Epithelial cell of esophagus (primary cell): ENCODE data around the gene CAMK4.

ENCODE experiments used
- DNase-seq: peaks from one replicate; pipeline ENCODE4 v3.0.0; 2010; ENCODE audit warnings: low read depth
- H3K4me3 ChIP-seq: 2 replicates; pipeline ENCODE4 v1.5.1; 2011; ENCODE audit warnings: mild to moderate bottlenecking, low read length, control low read depth
- TF ChIP-seq, protein P1 (sequence below): IDR thresholded peaks from 2 replicates; pipeline ENCODE4 v1.5.1; 2011; ENCODE audit warnings: low read depth, mild to moderate bottlenecking, low read length, control low read depth, inconsistent platforms; ENCODE audit not compliant: insufficient read depth; ENCODE audit errors: missing control alignments

CAMK4 gene

DNA sequence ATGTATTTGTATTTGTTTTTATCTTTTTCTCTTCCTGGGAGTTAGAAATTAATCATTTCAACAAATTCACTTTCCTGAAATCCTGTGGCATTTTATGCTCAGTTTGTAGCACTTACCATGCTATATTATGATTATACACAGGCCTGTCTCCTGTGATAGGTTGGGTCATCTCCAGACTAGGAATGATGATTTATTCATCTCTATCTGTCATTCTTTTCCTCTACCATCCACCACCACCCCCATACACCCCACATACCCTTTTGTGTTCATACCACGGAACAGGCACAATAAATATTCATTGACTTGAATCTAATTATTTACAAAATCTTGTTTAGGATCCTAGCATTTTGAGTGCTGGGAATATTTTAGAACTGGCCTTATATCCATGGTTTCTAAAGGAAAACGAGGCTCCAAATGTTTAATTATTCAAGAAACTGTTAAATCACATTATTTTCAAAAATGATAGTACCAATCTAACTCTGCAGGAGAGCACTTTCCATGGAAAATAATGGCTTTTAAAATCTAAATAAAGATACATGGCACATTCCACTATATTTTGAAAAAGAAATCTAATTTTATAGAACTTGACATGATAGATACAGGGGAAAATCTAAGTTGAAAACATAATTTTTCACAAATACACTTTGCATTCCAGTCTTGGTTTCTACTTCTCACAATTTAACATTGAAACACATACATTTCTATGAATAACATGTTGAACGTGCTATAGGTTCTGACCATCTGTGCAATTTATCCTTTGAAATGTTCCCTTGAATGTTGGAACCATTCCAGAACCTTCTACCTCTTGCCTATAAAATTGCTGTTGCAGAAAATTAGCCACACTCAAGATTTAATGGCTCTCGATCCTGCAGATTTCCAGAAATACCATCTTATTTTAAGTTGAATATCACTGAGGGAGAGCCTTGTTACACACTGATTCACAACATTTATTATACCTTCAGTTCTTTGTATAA, 198.8 kb downstream of the CAMK4 start:
- H3K4me3 ChIP-seq = no peak overlapping the region
- DNase-seq = no peak
- TF ChIP-seq, protein P1, sequence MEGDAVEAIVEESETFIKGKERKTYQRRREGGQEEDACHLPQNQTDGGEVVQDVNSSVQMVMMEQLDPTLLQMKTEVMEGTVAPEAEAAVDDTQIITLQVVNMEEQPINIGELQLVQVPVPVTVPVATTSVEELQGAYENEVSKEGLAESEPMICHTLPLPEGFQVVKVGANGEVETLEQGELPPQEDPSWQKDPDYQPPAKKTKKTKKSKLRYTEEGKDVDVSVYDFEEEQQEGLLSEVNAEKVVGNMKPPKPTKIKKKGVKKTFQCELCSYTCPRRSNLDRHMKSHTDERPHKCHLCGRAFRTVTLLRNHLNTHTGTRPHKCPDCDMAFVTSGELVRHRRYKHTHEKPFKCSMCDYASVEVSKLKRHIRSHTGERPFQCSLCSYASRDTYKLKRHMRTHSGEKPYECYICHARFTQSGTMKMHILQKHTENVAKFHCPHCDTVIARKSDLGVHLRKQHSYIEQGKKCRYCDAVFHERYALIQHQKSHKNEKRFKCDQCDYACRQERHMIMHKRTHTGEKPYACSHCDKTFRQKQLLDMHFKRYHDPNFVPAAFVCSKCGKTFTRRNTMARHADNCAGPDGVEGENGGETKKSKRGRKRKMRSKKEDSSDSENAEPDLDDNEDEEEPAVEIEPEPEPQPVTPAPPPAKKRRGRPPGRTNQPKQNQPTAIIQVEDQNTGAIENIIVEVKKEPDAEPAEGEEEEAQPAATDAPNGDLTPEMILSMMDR = no peak

DNA sequence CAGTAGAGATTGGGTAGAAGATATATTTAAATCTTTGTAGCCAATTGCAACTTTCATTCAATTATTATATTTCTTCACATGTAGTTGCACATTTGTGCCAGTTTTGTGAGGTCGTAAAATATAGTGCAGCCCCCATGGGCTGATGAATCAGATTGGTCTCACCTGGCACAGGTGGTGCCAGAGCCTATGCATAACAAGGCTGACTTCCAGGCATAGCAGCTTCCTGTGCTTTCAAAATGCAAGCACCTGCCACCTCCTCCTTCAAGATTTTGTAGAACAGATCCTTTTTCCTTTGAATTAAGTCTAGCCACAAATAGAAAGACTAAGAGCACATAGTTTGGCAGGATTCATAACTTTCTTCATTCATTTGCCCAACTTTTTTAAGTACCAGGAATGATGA, 201.0 kb downstream of the CAMK4 start:
- no peak overlapping the region for H3K4me3 ChIP-seq
- no peak for DNase-seq
- TF ChIP-seq, protein P1 = no peak

DNA sequence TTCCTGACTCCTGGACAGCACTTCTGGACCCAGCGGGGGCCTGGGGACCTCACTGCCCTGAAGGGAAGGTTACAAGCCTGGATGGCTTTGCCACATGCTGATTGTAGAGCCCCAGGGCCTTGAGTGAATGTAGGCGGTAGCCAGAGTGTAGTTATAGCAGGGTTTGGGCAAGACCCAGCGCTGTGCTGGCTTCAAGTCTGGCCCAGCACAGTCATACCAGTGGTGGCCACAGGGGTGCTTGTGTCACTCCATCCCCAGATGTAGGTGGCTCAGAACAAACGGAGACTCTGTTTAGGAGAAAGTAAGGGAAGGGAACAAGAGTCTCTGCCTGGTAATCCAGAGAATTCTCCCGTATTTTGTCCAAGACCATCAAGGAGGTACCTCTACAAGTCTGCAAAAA, 203.6 kb downstream of the CAMK4 start:
- H3K4me3 ChIP-seq = no peak overlapping the region
- TF ChIP-seq, protein P1 = no peak
- no peak for DNase-seq

DNA sequence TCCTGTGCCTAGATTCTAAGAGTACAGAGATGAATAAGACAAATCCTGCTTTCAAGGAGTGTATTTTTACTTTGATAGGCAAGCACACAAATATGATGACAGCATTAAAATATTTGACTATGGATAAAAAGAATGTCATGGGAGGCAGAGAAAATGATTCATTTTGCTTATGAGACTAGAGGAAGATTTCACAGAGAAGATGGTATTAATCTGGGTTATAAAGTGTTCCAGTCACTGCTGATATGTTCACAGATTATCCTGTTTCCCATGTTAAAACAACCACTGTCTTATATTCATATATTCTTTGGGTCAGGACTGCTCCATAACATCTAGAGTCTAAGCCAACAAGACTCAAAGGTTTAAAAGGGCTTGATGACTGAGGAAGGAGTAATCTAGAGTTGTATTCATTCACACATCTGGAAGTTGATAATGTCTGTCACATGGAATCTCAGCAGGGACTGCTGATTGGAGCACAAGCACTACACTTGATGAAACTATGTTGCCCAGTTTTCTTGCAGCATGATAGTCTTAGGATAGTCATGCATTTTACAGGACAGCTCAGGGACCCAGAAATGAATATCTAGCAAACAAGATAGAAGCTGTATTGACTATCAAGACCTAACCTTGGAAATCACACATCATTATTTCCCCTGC, 208.8 kb downstream of the CAMK4 start:
- no peak overlapping the region for H3K4me3 ChIP-seq
- TF ChIP-seq, protein P1 = no peak
- DNase-seq = peak; percentile 12

DNA sequence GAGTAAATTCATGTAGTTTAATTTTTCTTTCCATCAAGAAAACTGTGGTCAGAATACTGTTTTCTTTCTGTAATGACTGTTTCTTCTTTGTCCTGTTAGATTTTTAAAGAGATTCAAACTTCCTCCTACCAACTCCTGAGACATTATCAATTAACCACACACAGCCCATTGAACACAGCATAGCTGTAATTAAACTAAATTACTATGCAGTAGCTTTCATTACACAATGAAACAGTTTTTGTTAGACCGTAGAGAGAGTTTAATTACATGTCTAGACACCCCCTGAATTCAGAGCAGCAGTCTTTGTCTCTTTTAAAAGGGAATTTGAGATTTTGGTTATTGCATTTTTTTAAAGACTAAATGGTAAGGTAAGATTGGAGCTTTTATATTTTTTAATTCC, 210.6 kb downstream of the CAMK4 start:
- H3K4me3 ChIP-seq = no peak overlapping the region
- DNase-seq = no peak
- TF ChIP-seq, protein P1 = no peak

DNA sequence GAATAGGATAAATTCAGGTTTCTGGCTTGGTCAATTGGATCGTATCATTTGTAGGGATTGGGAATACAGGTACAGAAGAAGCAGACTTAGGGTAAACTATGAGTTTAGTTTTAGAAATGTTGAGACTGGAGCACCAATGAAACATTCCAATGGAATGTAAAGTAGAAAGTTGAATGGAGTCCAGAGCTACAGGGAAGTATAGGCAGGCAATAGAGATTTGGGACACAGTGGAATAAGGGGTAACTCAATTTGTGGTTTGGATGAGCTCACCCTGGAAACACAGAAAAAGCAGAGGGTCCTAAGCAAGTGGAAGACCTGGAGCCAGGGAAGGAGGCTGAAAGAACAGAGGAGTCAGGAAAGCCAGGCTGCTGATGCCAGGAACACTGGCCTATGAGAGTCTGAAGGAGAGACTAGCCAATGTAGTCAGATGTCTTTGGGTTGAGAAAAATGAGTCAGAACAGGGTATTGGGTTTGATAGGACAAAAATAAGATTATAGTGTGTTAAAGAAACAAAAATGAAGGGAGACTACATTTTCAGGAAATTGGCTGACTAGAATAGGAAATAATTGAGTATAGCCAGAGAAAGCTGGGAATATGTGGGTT, 215.4 kb downstream of the CAMK4 start:
- DNase-seq = peak; percentile 33
- no peak overlapping the region for H3K4me3 ChIP-seq
- TF ChIP-seq, protein P1 = no peak
